GM12875 (cell line): ENCODE data around the gene RPL4.

Source experiments
- H3K4me3 ChIP-seq: one replicate; pipeline ENCODE4 v1.5.1; 2011; ENCODE audit warnings: low read depth, low read length, control low read depth
- CTCF ChIP-seq: IDR thresholded peaks from 2 replicates; pipeline ENCODE4 v1.5.1; 2011; ENCODE audit warnings: low read depth, mild to moderate bottlenecking, control low read depth, inconsistent platforms, low read length, moderate library complexity, borderline replicate concordance; ENCODE audit not compliant: insufficient read depth

Gene RPL4

GRCh38 chr15:66504563-66505429 lies at the start of gene RPL4, which contains the start of gene ZWILCH:
Gene RPL4 (minus strand): TSS chr15:66504855. CDS start chr15:66504790, 65 bp downstream.
Gene ZWILCH (plus strand): TSS chr15:66505326. CDS start chr15:66505339, 13 bp downstream.
- peak within 1 kb of the TSS; percentile 78 for H3K4me3 ChIP-seq
- no peak for TF ChIP-seq CTCF

- TF ChIP-seq CTCF, result no peak
- H3K4me3 ChIP-seq, result no peak overlapping the region
These were observed 40.6 kb upstream of the RPL4 start for GRCh38 chr15:66545255-66545654.

GRCh38 chr15:66542896-66543295 lies 38.2 kb upstream of the RPL4 start:
- TF ChIP-seq CTCF, result no peak
- no peak overlapping the region for H3K4me3 ChIP-seq

GRCh38 chr15:66535056-66535455 lies 30.4 kb upstream of the RPL4 start:
- no peak for TF ChIP-seq CTCF

GRCh38 chr15:66524838-66525237 lies 20.2 kb upstream of the RPL4 start:
- no peak overlapping the region for H3K4me3 ChIP-seq
- no peak for TF ChIP-seq CTCF

More at GRCh38 chr15:66535056-66535455, 30.4 kb upstream of the RPL4 start:
- no peak overlapping the region for H3K4me3 ChIP-seq

GRCh38 chr15:66523926-66524325 lies 19.3 kb upstream of the RPL4 start:
- TF ChIP-seq CTCF, result no peak
- no peak overlapping the region for H3K4me3 ChIP-seq

- no peak for TF ChIP-seq CTCF
- no peak overlapping the region for H3K4me3 ChIP-seq
These were observed 11.3 kb upstream of the RPL4 start for GRCh38 chr15:66515901-66516322.
